Urinary bladder (tissue), 4 donors: Measurements from ENCODE around the gene RMI2. TPM values are rescaled to one million over a fixed set of nuclear protein-coding genes. Genes with fewer than 3 reads are reported as not detected.

ENCODE experiments used
- DNase-seq: peaks from one replicate; pipeline ENCODE4 v3.0.0-alpha.2; 2015; ENCODE audit errors: extremely low spot score
- H3K27ac ChIP-seq: one replicate; pipeline ENCODE4 v1.5.1; 2013; ENCODE audit warnings: low read depth, mild to moderate bottlenecking, moderate library complexity
- H3K36me3 ChIP-seq: one replicate; pipeline ENCODE4 v1.6.1; 2013; ENCODE audit warnings: mild to moderate bottlenecking, moderate library complexity; ENCODE audit not compliant: insufficient read depth
- H3K4me1 ChIP-seq: one replicate; pipeline ENCODE4 v1.6.1; 2013; ENCODE audit warnings: mild to moderate bottlenecking, moderate library complexity; ENCODE audit not compliant: insufficient read depth
- H3K4me3 ChIP-seq: one replicate; pipeline ENCODE4 v1.5.1; 2013; ENCODE audit warnings: low read depth, low read length
- WGBS: extraction: QIAGEN DNeasy Blood & Tissue Kit; methylation state at CpG from one replicate; pipeline ENCODE4 v1.1.7; 2013; 5-methylcytosine and 5-hydroxymethylcytosine counted together
- polyA plus RNA-seq: library from polyadenylated mRNA; stranded (reverse); fragments of 200-250 nt; gene quantifications from one replicate; pipeline ENCODE4 v1.2.3, GENCODE V29; 2013
- total RNA-seq: library from RNA; depleted of rRNA; stranded (reverse); fragments of >200 nt; gene quantifications from one replicate; pipeline ENCODE4 v1.2.3, GENCODE V29; 2014
- donor health status: healthy with polysubstance abuse.
- donor health status: healthy.

RMI2 gene
- total and polyA plus RNA-seq, 2 donors, result 2.2 to 14.3 TPM

- no peaks in the 10 kb centered on the region for H3K4me1 ChIP-seq
- no peak overlapping the region for H3K27ac ChIP-seq
- 44% methylated on average over 13 of the region's 13 CpGs for WGBS
- no peak overlapping the region for H3K4me3 ChIP-seq
- no peaks in the 10 kb centered on the region for H3K36me3 ChIP-seq
- no peak for DNase-seq
These were observed 29.7 kb upstream of the RMI2 start for GRCh38 chr16:11315510-11315909.

GRCh38 chr16:11316331-11317015 is 28.8 kb upstream of the RMI2 start:
- WGBS, result 78% methylated on average over 23 of the region's 23 CpGs
- no peak for DNase-seq

GRCh38 chr16:11318817-11319216 is 26.4 kb upstream of the RMI2 start:
- H3K4me1 ChIP-seq, result no peaks in the 10 kb centered on the region
- WGBS, result 88% methylated on average over 8 of the region's 8 CpGs
- H3K36me3 ChIP-seq, result no peaks in the 10 kb centered on the region
- DNase-seq, result no peak
- H3K27ac ChIP-seq, result no peak overlapping the region
- no peak overlapping the region for H3K4me3 ChIP-seq

More at GRCh38 chr16:11316331-11317015, 28.8 kb upstream of the RMI2 start:
- H3K4me3 ChIP-seq, result no peak overlapping the region
- H3K27ac ChIP-seq, result no peak overlapping the region
- no peaks in the 10 kb centered on the region for H3K4me1 ChIP-seq
- H3K36me3 ChIP-seq, result no peaks in the 10 kb centered on the region

- no peaks in the 10 kb centered on the region for H3K36me3 ChIP-seq
- H3K4me1 ChIP-seq, result no peaks in the 10 kb centered on the region
- H3K4me3 ChIP-seq, result no peak overlapping the region
- no peak for DNase-seq
- H3K27ac ChIP-seq, result no peak overlapping the region
- 65% methylated on average over 8 of the region's 8 CpGs for WGBS
These were observed 25.6 kb upstream of the RMI2 start for GRCh38 chr16:11319529-11320146.

- 84% methylated on average over 10 of the region's 10 CpGs for WGBS
These were observed 25.1 kb upstream of the RMI2 start for GRCh38 chr16:11320170-11320569.

GRCh38 chr16:11321662-11322061 is 23.6 kb upstream of the RMI2 start:
- Histone ChIP-seq H3K27ac (no peak overlapping the region), H3K4me1 (no peaks in the 10 kb centered on the region), H3K36me3 (no peaks in the 10 kb centered on the region), H3K4me3 (no peak overlapping the region)
- 93% methylated on average over 5 of the region's 5 CpGs for WGBS
- no peak for DNase-seq

More at GRCh38 chr16:11320170-11320569, 25.1 kb upstream of the RMI2 start:
- no peak overlapping the region for H3K4me3 ChIP-seq
- no peaks in the 10 kb centered on the region for H3K36me3 ChIP-seq
- DNase-seq, result no peak
- no peaks in the 10 kb centered on the region for H3K4me1 ChIP-seq
- no peak overlapping the region for H3K27ac ChIP-seq

GRCh38 chr16:11322823-11323222 is 22.4 kb upstream of the RMI2 start:
- H3K4me1 ChIP-seq, result no peaks in the 10 kb centered on the region
- no peak overlapping the region for H3K27ac ChIP-seq
- DNase-seq, result no peak
- H3K36me3 ChIP-seq, result no peaks in the 10 kb centered on the region
- 78% methylated on average over 3 of the region's 3 CpGs for WGBS
- no peak overlapping the region for H3K4me3 ChIP-seq

- 91% methylated on average over 11 of the region's 11 CpGs for WGBS
- DNase-seq, result no peak
These were observed 21.5 kb upstream of the RMI2 start for GRCh38 chr16:11323551-11324336.

GRCh38 chr16:11325404-11326083 is 19.7 kb upstream of the RMI2 start:
- H3K36me3 ChIP-seq, result no peaks in the 10 kb centered on the region
- DNase-seq, result no peak
- H3K4me3 ChIP-seq, result no peak overlapping the region
- 89% methylated on average over 10 of the region's 10 CpGs for WGBS
- no peaks in the 10 kb centered on the region for H3K4me1 ChIP-seq
- no peak overlapping the region for H3K27ac ChIP-seq

More at GRCh38 chr16:11323551-11324336, 21.5 kb upstream of the RMI2 start:
- Histone ChIP-seq H3K27ac (no peak overlapping the region), H3K36me3 (no peaks in the 10 kb centered on the region), H3K4me3 (no peak overlapping the region), H3K4me1 (no peaks in the 10 kb centered on the region)

- no peak for DNase-seq
- H3K4me3 ChIP-seq, result no peak overlapping the region
- no peaks in the 10 kb centered on the region for H3K36me3 ChIP-seq
- WGBS, result 84% methylated on average over 9 of the region's 9 CpGs
- H3K27ac ChIP-seq, result no peak overlapping the region
- no peaks in the 10 kb centered on the region for H3K4me1 ChIP-seq
These were observed 19.0 kb upstream of the RMI2 start for GRCh38 chr16:11326084-11326736.

- H3K27ac ChIP-seq, result no peak overlapping the region
- WGBS, result 89% methylated on average over 9 of the region's 9 CpGs
These were observed 18.5 kb upstream of the RMI2 start for GRCh38 chr16:11326737-11327276.

GRCh38 chr16:11327277-11328171 is 17.7 kb upstream of the RMI2 start:
- no peaks in the 10 kb centered on the region for H3K4me1 ChIP-seq
- DNase-seq, result no peak
- no peaks in the 10 kb centered on the region for H3K36me3 ChIP-seq
- 77% methylated on average over 23 of the region's 23 CpGs for whole genome bisulfite sequencing
- H3K27ac ChIP-seq, result no peak overlapping the region
- no peak overlapping the region for H3K4me3 ChIP-seq

More at GRCh38 chr16:11326737-11327276, 18.5 kb upstream of the RMI2 start:
- Histone ChIP-seq H3K36me3 (no peaks in the 10 kb centered on the region), H3K4me3 (no peak overlapping the region), H3K4me1 (no peaks in the 10 kb centered on the region)
- no peak for DNase-seq
